HFF-Myc (cell line): ENCODE measurements around the gene FEN1.

Experiments
- DNase-seq: peaks from one replicate; pipeline ENCODE4 v3.0.0-alpha.2; 2011; ENCODE audit warnings: low read depth; ENCODE audit errors: extremely low read depth
- H3K4me3 ChIP-seq: replicated peaks from 2 replicates; pipeline ENCODE4 v1.5.1; 2011; ENCODE audit warnings: low read depth, mild to moderate bottlenecking, control low read depth, low read length
- TF ChIP-seq, protein P1 (sequence below): IDR thresholded peaks from 2 replicates; pipeline ENCODE4 v1.5.1; 2012; ENCODE audit warnings: mild to moderate bottlenecking, low read depth, low read length, control low read depth; ENCODE audit errors: missing control alignments

The FEN1 gene

DNA sequence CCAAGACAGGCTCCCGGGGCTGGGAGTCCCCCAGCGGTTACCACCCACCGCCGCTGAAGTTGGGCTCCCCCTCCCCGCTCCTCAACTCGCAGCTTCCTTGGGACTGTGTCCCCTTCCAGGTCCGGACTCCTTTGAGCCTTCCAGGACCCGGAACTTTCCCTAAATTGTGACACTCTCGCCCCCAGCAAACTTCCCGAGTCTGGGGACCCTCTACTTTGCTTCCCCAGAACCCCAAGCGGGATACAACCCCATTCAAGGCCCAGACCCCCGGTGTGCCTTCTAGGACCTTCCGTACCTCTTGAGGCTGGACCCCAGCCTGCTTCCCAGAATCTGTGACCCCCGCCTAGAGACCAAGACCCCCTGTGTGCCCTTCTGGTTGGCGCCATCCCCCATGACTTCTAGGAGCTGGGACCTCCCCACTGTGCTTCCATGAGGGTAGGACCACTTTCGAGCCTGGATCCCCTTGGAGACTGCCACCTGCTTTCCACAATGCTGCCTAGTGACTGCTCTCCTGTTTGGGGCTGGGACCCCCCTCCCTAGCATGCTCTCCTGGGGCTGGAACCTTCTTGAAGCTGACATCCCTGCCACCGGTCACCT, 39.7 kb upstream of the FEN1 start:
- peak overlapping the region; percentile 28 for H3K4me3 ChIP-seq
- DNase-seq = no peak
- TF ChIP-seq, protein P1, sequence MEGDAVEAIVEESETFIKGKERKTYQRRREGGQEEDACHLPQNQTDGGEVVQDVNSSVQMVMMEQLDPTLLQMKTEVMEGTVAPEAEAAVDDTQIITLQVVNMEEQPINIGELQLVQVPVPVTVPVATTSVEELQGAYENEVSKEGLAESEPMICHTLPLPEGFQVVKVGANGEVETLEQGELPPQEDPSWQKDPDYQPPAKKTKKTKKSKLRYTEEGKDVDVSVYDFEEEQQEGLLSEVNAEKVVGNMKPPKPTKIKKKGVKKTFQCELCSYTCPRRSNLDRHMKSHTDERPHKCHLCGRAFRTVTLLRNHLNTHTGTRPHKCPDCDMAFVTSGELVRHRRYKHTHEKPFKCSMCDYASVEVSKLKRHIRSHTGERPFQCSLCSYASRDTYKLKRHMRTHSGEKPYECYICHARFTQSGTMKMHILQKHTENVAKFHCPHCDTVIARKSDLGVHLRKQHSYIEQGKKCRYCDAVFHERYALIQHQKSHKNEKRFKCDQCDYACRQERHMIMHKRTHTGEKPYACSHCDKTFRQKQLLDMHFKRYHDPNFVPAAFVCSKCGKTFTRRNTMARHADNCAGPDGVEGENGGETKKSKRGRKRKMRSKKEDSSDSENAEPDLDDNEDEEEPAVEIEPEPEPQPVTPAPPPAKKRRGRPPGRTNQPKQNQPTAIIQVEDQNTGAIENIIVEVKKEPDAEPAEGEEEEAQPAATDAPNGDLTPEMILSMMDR = no peak

DNA sequence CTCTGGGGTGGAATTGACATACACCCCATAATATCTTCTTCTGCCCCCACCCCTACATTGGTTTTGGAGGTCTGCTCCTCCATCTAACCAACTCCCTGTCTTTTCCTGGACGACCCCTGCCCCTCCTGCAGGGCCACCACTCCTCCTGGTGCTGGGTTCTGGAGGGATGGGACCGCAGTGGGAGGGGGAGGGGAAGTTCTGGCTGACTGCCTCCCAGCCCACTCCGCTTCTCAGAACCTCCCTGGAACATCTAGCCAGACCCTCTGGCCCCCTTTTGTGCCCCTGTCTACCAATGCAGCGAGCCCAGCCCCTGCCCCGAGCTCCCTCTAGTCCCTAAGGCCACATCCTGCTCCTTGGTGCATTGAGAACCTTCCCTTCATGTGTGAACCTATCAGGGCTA, 39.0 kb upstream of the FEN1 start:
- no peak overlapping the region for H3K4me3 ChIP-seq
- DNase-seq = no peak
- TF ChIP-seq, protein P1 = no peak

DNA sequence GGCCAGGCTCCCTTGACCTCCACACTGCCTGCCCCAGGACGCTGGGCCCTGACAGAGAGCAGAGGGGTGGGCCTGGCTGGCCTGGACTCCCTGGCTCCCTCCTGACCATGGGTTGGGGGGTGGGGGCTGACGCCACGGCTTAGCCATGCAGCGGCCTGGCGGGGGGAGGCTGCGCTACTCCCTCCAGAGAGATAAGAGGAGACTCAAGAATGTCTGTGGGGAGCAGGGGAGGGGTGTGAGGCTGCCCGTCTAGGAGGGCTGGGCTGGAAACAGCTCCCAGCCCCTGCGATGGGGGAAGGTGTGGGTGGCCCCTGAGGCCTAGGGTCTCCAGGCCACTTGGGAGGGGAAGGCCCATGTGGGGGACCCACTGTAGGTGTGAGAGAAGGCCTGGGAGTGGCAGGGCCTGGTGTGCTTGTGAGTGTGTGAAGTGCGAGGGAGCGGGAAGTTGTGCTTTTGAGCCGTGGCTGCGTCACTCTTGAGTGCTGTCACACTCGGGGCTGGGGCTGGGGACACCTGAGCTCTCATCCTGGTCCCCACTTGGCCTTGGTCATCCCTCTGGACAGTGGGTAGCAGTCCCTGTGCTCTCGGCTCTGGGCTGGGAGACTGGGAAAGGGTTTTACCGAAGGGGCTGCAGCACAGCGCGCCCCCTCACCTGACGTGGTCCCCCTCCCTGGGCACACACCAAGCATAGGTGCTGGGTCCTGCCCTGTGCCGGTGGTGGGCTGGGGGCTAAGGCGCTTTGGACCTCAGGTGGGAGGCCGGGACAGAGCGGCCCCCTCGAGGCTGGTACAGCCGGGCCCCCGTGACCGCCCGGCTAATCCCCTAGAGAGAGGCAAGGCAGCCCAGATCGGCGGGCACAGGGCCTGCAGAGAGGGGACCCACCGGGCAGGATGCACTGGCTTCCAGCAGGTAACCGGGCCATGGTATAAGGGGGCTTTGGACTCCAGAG, 37.9 kb upstream of the FEN1 start:
- no peak for DNase-seq
- TF ChIP-seq, protein P1 = no peak
- no peak overlapping the region for H3K4me3 ChIP-seq

DNA sequence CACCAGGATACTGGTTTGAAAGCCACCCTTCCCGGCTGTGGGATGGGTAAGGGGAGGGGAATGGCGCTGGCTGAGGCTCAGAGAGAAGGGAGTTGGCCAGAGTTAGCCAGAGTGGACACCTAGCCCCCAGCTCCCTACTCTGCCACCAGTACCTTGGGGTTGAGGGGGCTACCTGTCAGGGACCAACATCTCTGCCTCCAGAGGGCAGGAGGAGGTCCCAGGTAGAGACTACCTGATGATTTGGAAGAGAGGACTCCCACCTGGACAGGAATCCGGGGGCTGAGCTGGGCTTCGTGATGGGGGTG, 36.6 kb upstream of the FEN1 start:
- no peak overlapping the region for H3K4me3 ChIP-seq
- TF ChIP-seq, protein P1 = no peak
- no peak for DNase-seq

DNA sequence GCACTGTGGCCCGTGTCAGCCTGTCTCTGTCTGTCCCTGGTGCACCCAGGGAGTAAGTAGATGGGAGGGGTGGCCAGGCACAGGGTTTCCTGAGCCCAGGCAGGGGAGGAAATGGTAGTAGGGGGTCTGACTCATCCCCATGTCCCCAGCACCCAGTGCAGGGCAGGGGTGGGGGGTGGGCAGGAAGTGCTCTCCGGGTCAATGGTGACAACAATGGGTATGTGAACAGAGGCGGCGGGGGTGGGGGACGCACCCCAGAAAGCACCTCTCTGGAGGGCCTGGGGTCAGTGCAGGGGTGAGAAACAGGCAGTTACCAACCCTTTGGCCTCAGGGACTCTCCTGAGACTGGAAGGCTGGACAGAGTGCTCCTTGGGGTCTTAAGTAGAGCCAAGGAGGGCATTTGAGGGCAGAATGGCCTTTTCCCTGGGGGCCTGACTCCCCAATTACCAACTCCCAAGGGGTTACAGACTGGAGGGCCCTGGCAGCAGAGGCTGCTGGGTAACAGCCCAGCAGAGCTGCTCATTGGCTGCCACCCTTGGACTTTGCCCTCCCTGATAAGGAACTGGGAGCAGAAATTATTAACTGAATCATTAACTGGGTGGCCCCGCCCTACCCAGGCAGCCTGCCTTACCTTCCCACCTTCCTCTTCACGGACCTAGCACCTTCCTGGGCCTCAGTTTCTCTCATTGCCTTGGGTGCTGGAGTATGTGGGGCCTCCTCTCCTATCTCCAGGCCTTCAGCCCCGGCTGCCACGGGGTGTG, 36.1 kb upstream of the FEN1 start:
- no peak for DNase-seq
- TF ChIP-seq, protein P1 = no peak
- H3K4me3 ChIP-seq = no peak overlapping the region

DNA sequence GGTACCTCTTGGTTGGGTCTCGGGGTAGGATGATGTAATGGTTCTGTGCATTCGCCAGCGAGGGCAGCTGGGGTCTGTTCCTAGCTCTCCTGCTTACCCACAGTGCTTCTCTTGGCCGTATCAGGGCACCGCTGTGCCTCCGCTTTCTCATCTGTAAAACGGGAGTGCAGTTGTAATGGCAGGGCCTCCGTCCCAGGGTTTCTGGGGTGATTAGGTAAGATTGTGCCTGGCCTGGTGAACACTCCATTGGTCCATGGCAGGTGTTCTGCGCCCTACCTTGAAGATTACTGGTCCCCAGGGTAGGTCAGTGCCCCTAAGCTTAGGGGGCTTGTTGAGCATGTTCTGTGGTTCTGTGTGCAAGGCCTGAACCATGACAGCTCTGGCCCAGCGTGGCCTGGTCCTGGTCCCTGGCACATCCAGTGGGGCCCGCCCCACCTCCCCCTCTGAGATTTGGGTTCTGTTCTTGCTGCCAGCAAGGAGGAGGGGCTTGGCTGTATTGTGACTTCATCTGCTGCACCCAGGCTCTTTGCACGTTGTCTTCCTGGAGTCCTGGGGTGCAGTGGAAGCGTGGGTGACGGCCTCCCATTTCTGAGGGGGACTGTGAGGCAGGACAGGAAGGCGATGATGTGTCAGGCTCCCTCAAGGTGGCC, 35.4 kb upstream of the FEN1 start:
- no peak for DNase-seq
- no peak overlapping the region for H3K4me3 ChIP-seq
- TF ChIP-seq, protein P1 = no peak
